ENCODE measurements around the gene CHMP4B.

CHMP4B gene

GRCh38 chr20:33832103-33832804, 21.1 kb downstream of the CHMP4B start:
- ATAC-seq: no peak
- TF ChIP-seq ZFP3 (CRISPR knock-in tag; IDR thresholded peaks at IDR 0.05): no peak
- TF ChIP-seq, protein P1, sequence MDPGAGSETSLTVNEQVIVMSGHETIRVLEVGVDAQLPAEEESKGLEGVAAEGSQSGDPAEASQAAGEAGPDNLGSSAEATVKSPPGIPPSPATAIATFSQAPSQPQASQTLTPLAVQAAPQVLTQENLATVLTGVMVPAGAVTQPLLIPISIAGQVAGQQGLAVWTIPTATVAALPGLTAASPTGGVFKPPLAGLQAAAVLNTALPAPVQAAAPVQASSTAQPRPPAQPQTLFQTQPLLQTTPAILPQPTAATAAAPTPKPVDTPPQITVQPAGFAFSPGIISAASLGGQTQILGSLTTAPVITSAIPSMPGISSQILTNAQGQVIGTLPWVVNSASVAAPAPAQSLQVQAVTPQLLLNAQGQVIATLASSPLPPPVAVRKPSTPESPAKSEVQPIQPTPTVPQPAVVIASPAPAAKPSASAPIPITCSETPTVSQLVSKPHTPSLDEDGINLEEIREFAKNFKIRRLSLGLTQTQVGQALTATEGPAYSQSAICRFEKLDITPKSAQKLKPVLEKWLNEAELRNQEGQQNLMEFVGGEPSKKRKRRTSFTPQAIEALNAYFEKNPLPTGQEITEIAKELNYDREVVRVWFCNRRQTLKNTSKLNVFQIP (CRISPR knock-in tag; IDR thresholded peaks at IDR 0.05; ENCODE audit: borderline replicate concordance, low read depth): no peak
- TF ChIP-seq ESRRG (CRISPR knock-in tag; IDR thresholded peaks at IDR 0.05): no peak
- TF ChIP-seq, protein P2, sequence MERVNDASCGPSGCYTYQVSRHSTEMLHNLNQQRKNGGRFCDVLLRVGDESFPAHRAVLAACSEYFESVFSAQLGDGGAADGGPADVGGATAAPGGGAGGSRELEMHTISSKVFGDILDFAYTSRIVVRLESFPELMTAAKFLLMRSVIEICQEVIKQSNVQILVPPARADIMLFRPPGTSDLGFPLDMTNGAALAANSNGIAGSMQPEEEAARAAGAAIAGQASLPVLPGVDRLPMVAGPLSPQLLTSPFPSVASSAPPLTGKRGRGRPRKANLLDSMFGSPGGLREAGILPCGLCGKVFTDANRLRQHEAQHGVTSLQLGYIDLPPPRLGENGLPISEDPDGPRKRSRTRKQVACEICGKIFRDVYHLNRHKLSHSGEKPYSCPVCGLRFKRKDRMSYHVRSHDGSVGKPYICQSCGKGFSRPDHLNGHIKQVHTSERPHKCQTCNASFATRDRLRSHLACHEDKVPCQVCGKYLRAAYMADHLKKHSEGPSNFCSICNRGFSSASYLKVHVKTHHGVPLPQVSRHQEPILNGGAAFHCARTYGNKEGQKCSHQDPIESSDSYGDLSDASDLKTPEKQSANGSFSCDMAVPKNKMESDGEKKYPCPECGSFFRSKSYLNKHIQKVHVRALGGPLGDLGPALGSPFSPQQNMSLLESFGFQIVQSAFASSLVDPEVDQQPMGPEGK (CRISPR knock-in tag; IDR thresholded peaks at IDR 0.05; ENCODE audit: borderline replicate concordance): no peak
- TF ChIP-seq ARNTL (CRISPR knock-in tag; IDR thresholded peaks at IDR 0.05; ENCODE audit: borderline replicate concordance, low read depth): no peak
- no peak for TF ChIP-seq ZFP30 (CRISPR knock-in tag; IDR thresholded peaks at IDR 0.05)
- no peak for TF ChIP-seq TOX (CRISPR knock-in tag; IDR thresholded peaks at IDR 0.05; ENCODE audit: borderline replicate concordance)
- TF ChIP-seq TSHZ2 (CRISPR knock-in tag; IDR thresholded peaks at IDR 0.05): no peak
- no peak for TF ChIP-seq PPARA (CRISPR knock-in tag; IDR thresholded peaks at IDR 0.05; ENCODE audit: borderline replicate concordance)
- no peak for TF ChIP-seq TCF4 (CRISPR knock-in tag; IDR thresholded peaks at IDR 0.05; ENCODE audit: borderline replicate concordance)
- no peak for TF ChIP-seq ZNF8 (CRISPR knock-in tag; IDR thresholded peaks at IDR 0.05)
- TF ChIP-seq ZC3H10 (CRISPR knock-in tag; IDR thresholded peaks at IDR 0.05): no peak
- no peak for TF ChIP-seq ZNF70 (CRISPR knock-in tag; IDR thresholded peaks at IDR 0.05)
- no peak for TF ChIP-seq SNAI2 (CRISPR knock-in tag; IDR thresholded peaks at IDR 0.05)
- no peak for TF ChIP-seq ISL1 (CRISPR knock-in tag; IDR thresholded peaks at IDR 0.05)
- no peak for TF ChIP-seq BACH2 (CRISPR knock-in tag; IDR thresholded peaks at IDR 0.05; ENCODE audit: borderline replicate concordance)
- no peak for TF ChIP-seq OSR1 (CRISPR knock-in tag; IDR thresholded peaks at IDR 0.05)

DNA sequence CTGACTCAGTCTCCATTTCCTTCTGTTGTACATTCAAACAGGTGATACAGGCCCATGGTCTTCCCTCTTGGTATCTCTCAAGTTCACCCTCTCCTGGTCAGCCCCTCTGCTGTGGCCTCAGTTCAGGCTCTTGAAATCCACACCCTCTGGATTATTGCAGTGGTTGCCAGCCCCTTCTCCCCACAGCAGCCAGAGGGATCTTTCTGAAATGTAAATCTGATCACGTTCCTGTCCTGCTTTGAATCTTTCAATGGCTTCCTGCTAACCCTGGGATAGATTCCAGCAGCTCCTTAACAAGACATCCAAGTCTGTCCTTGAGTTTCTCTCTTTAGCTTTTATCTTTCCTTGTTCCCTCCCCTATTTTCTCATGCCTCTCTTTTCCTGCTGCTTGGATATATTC, 22.2 kb downstream of the CHMP4B start:
- TF ChIP-seq ESRRG (CRISPR knock-in tag; IDR thresholded peaks at IDR 0.05) (no peak), ZFP30 (CRISPR knock-in tag; IDR thresholded peaks at IDR 0.05) (no peak), PPARA (CRISPR knock-in tag; IDR thresholded peaks at IDR 0.05; ENCODE audit: borderline replicate concordance) (no peak), OSR1 (CRISPR knock-in tag; IDR thresholded peaks at IDR 0.05) (no peak), ZC3H10 (CRISPR knock-in tag; IDR thresholded peaks at IDR 0.05) (no peak), ISL1 (CRISPR knock-in tag; IDR thresholded peaks at IDR 0.05) (no peak), RARB (CRISPR knock-in tag; IDR thresholded peaks at IDR 0.05) (no peak), TOX (CRISPR knock-in tag; IDR thresholded peaks at IDR 0.05; ENCODE audit: borderline replicate concordance) (no peak), CSDC2 (CRISPR knock-in tag; IDR thresholded peaks at IDR 0.05) (no peak), TCF4 (CRISPR knock-in tag; IDR thresholded peaks at IDR 0.05; ENCODE audit: borderline replicate concordance) (no peak)
- ATAC-seq: no peak

DNA sequence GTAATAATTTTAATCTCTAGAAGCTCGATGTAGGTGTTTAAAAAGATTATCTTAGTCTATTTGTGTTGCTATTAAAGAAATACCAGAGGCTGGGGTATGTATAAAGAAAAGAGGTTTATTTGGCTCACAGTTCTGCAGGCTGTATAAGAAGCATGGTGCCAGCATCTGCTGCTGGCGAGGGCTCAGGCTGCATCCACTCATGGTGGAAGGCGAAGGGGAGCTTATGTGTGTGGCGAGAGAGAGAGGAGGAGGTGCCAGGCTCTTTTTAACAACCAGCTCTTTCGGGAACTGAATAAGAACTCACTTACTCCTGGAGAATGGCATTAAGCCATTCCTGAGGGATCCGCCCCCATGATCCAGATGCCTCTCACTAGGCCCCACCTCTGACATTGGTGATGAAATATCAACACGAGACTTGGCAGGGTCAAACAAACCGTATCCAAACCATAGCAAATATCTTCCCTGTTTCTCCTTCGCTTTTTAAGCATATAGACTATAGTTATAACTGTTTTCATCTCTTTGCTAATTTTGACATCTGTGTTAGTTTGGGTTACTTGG, 24.5 kb downstream of the CHMP4B start:
- no peak for ATAC-seq

More for the DNA sequence above, 24.5 kb downstream of the CHMP4B start:
- TF ChIP-seq, protein P3, sequence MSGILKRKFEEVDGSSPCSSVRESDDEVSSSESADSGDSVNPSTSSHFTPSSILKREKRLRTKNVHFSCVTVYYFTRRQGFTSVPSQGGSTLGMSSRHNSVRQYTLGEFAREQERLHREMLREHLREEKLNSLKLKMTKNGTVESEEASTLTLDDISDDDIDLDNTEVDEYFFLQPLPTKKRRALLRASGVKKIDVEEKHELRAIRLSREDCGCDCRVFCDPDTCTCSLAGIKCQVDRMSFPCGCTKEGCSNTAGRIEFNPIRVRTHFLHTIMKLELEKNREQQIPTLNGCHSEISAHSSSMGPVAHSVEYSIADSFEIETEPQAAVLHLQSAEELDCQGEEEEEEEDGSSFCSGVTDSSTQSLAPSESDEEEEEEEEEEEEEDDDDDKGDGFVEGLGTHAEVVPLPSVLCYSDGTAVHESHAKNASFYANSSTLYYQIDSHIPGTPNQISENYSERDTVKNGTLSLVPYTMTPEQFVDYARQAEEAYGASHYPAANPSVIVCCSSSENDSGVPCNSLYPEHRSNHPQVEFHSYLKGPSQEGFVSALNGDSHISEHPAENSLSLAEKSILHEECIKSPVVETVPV (CRISPR knock-in tag; IDR thresholded peaks at IDR 0.05): no peak
- TF ChIP-seq GLIS3 (CRISPR knock-in tag; IDR thresholded peaks at IDR 0.05) (no peak), ARNTL (CRISPR knock-in tag; IDR thresholded peaks at IDR 0.05; ENCODE audit: borderline replicate concordance, low read depth) (no peak), SNAI2 (CRISPR knock-in tag; IDR thresholded peaks at IDR 0.05) (no peak), ZNF8 (CRISPR knock-in tag; IDR thresholded peaks at IDR 0.05) (no peak), TCF4 (CRISPR knock-in tag; IDR thresholded peaks at IDR 0.05; ENCODE audit: borderline replicate concordance) (no peak), CSDC2 (CRISPR knock-in tag; IDR thresholded peaks at IDR 0.05) (no peak), ISL1 (CRISPR knock-in tag; IDR thresholded peaks at IDR 0.05) (no peak), PPARA (CRISPR knock-in tag; IDR thresholded peaks at IDR 0.05; ENCODE audit: borderline replicate concordance) (no peak), TSHZ2 (CRISPR knock-in tag; IDR thresholded peaks at IDR 0.05) (no peak), ZNF565 (CRISPR knock-in tag; conservative IDR thresholded peaks at IDR 0.05; ENCODE audit: low read depth) (no peak)
- TF ChIP-seq, protein P4, sequence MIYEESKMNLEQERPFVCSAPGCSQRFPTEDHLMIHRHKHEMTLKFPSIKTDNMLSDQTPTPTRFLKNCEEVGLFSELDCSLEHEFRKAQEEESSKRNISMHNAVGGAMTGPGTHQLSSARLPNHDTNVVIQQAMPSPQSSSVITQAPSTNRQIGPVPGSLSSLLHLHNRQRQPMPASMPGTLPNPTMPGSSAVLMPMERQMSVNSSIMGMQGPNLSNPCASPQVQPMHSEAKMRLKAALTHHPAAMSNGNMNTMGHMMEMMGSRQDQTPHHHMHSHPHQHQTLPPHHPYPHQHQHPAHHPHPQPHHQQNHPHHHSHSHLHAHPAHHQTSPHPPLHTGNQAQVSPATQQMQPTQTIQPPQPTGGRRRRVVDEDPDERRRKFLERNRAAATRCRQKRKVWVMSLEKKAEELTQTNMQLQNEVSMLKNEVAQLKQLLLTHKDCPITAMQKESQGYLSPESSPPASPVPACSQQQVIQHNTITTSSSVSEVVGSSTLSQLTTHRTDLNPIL (CRISPR knock-in tag; IDR thresholded peaks at IDR 0.05; ENCODE audit: low read depth): no peak
